Brain pericyte (primary cell): ENCODE data around the gene GRM1.

ENCODE experiments used
- DNase-seq: peaks from one replicate; pipeline ENCODE4 v3.0.0-alpha.2; 2012; ENCODE audit warnings: low read depth, low spot score

The GRM1 gene

DNA sequence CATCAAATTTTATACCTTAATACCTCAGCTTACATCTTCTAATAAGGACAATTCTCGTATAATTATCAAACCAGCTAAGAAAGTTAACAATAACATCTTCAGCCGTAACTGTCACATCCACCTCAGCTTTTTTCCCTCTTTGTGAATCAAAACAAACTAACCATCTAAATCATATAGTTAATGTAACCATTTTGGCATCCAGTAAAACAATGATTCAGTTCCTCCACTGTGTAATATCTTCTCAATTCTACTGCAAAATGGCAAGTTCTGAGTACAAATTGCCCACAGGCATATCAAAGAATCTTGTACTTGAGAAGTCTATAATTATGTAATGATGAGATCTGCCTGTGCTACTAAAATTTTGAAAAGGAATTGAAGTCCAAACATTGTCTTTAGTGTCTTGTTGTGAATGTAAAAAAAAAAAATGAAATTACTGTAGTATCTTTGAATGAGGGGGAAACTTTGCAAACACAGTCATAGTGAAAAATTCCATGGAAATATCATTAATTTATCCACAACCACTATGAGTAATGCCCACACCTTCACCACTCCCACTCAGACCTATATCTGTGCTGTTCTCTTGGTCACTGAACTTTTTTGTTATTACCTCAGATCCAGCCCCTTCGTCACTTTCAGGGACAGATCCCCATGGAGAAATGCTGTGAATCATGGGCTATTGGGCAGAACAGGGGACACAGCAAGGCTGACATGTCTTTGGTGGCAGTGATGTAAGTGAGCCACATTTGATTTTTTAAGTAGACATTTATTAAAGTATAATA lies 336.1 kb downstream of the GRM1 start:
- no peak for DNase-seq

GRCh38 chr6:146367061-146367460 lies 338.2 kb downstream of the GRM1 start:
- no peak for DNase-seq

DNA sequence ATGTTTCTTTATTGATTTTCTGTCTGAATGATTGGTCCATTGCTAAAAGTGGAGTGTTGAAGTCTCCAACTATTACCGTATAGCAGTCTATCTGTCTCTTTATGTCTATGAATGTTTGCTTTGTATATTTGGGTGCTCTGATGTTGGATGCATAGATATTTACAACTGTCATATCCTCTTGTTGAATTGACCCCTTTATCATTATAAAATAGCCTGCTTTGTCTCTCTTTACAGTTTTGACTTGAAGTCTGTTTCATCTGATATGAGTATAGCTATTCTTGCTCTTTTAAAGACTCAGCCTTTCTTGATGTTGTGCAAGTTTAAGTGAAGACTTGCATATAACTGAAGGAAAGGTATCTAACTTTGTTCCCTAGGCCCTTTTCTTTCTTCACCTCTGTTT lies 341.0 kb downstream of the GRM1 start:
- no peak for DNase-seq

DNA sequence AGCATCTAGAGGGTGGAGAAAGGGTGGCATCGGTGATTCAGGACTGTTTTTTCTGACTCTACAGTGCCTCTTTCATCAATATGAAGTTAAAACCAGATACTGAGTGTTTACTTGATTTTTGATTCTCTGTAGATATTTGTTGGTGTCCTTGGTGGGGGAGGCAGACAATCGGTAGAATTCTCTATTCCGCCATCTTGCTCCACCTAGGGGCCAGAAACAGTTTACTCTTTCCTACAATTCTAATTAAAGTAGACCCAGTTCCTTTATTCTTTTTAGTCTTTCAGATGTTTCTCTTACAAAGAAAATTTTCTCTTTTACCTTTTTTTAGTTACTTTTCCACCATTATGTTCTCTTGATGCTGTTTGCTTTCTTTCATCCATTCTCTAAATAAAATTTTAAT lies 352.6 kb downstream of the GRM1 start:
- no peak for DNase-seq

- DNase-seq: no peak
These were observed 360.0 kb downstream of the GRM1 start for GRCh38 chr6:146388736-146389364.

- no peak for DNase-seq
These were observed 360.9 kb downstream of the GRM1 start for GRCh38 chr6:146389740-146390139.

DNA sequence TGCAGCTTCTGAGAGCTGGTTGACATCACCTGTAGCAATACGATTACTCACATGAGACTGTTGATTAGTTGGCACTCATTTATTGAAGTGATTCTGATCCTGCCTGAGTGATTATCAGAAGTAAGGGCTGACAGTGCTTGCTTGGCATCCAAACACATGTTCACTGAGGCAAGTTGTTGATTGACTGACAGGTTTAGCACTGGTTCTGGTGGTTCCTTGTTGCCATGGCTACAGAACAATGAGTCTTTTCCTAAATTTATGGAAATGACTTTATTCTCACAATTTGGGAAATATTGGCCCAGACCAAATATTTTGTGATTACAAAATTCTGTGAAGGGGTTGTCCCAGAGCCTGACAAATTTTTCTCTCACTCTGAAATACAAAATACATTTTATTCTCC lies 368.8 kb downstream of the GRM1 start:
- DNase-seq: no peak

- DNase-seq: no peak
These were observed 373.6 kb downstream of the GRM1 start for GRCh38 chr6:146402476-146402875.

DNA sequence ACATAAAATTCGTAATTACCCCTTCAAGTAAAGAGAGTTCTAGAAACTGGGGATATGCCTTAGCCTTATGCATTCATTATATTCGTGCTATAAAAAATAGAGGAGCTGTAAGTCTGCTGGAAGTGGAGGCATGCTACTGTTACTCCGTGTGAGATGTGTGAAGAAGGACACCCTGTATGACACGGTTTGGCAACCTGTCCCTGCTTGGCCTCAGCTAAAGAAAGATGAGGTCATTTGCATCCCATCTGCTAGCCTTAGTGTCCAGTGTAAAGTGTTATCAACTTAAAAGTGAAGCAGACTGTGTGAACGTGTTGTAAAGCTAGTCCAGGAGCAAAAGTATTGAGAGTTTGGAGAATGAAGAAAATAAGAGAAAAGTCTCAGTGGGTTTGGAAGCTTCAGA lies 379.7 kb downstream of the GRM1 start:
- no peak for DNase-seq

- no peak for DNase-seq
These were observed 382.2 kb downstream of the GRM1 start for GRCh38 chr6:146410851-146411595.

DNA sequence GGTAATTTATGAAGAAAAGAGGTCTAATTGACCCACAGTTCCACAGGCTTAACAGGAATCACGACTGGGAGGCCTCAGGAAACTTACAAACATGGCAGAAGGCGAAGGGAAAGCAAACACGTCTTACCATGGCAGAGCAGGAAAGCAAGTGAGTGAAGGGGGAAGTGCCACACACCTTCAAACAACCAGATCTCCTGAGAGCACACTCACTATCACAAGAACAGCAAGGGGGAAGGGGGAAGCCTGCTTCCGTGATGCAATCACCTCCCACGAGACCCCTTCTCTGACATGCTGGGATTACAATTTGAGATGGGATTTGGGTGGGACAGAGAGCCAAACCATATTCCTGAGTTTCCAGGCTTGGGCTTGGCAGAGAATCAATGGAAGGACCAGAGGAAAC lies 390.7 kb downstream of the GRM1 start:
- no peak for DNase-seq

- no peak for DNase-seq
These were observed 391.4 kb downstream of the GRM1 start for GRCh38 chr6:146420255-146420654.

DNA sequence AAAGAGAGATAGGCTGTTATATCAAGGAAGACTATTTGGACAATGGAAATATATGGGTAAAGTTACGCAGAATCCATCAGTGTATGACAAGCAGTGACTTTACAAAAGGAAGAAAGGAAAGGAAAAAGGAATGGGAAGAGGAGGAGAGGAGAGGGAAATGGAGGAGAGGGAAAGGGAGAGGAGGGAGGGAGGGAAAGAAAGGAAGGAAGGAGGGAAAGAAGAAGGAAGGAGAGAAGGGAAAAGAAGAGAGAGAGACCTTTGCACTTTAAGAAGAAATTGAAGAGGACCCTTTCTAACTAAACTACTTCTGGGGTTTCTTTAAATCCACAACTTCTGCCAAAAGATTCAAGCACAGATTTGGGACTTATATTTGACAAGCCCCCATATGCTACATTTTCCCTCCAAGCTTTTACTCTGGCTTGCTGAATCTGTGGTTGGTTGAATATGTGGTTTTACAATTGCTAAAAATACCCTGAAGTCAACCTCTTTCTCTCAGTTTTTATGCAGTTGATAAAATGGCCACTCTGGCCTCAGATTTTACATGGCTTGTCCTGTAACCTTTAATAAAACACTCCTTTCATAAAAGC lies 394.0 kb downstream of the GRM1 start:
- DNase-seq: no peak

DNA sequence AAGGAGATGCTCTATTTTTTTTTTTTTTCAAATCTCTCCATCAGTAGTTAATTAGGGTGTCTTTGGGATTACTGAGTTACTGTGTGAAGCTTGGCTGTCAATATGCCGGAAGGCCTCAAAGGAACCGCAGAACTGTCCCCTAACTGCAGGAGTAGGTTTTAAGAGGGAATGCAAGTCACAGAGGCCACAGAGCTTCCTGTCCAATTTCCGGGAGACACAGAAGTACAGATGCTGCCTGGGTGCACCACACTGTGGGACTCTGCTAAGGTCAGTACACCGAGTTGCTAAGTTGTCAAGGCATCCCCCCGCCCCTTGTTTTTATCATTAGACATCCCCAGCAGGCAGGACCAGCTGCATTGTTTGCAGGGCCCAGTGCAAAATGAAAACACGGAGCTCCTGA lies 394.6 kb downstream of the GRM1 start:
- no peak for DNase-seq

DNA sequence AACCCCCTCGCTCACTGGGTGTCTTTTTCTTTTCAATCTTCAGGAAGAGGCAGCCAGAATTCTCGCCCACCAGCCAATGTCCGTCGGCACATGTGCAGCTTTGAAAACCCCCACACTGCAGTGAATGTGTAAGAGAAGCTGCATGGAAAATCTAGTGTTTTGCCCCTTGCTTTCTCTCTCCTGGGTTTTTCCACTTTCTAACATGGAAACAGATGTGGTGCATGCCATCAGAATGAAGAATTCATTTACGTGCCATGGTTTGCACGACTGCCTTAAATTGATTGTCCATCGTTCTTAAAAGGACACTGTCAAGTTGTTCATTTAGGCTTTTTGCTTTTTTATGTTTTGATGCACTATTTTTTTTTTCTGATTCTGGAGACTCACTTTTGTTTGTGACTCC lies 397.7 kb downstream of the GRM1 start:
- DNase-seq: no peak

GRCh38 chr6:146429831-146430230 lies 401.0 kb downstream of the GRM1 start:
- no peak for DNase-seq

DNA sequence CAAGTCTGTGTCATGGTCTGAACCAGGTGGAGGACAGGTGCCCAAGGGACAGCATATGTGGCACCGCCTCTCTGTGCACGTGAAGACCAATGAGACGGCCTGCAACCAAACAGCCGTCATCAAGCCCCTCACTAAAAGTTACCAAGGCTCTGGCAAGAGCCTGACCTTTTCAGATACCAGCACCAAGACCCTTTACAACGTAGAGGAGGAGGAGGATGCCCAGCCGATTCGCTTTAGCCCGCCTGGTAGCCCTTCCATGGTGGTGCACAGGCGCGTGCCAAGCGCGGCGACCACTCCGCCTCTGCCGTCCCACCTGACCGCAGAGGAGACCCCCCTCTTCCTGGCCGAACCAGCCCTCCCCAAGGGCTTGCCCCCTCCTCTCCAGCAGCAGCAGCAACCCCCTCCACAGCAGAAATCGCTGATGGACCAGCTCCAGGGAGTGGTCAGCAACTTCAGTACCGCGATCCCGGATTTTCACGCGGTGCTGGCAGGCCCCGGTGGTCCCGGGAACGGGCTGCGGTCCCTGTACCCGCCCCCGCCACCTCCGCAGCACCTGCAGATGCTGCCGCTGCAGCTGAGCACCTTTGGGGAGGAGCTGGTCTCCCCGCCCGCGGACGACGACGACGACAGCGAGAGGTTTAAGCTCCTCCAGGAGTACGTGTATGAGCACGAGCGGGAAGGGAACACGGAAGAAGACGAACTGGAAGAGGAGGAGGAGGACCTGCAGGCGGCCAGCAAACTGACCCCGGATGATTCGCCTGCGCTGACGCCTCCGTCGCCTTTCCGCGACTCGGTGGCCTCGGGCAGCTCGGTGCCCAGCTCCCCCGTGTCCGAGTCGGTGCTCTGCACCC lies 405.2 kb downstream of the GRM1 start:
- DNase-seq: no peak

GRCh38 chr6:146434732-146435390 lies 406.0 kb downstream of the GRM1 start:
- no peak for DNase-seq

- no peak for DNase-seq
These were observed 413.0 kb downstream of the GRM1 start for GRCh38 chr6:146441907-146442306.

DNA sequence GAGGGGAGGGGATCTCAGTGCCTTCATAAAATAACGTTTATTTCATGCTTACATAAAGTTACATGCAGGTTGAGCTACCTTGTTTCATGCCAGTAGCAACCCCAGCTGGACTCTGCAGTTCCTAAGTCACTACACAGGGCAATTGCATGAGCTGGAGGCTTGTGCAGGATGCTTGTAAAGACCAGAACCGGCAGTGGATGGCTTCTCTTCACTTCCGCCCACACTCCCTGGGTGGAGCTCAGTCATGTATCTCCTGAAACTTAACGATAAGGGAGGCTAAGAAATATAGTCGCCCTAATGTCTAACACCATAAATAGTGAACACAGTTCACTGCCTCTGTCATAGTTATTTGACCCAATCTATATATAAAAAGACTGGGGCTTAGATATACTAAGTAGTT lies 415.3 kb downstream of the GRM1 start:
- no peak for DNase-seq

GRCh38 chr6:146445233-146445632 lies 416.4 kb downstream of the GRM1 start:
- no peak for DNase-seq
